ENCODE measurements around the gene JAG1. TPM values are rescaled to one million over a fixed set of nuclear protein-coding genes. Genes with fewer than 3 reads are reported as not detected.

JAG1 gene
- total and polyA plus RNA-seq, 2 of the 4 experiments (the other 2 are of a cell fraction) = 10.2 to 22.6 TPM

GRCh38 chr20:10657453-10657852 lies 16.3 kb downstream of the JAG1 start:
- Histone ChIP-seq H3K36me3 (ENCODE audit: control insufficient read depth, insufficient read depth, low read length) (peaks cover 67% of the 10 kb centered on the region), H4K8ac (ENCODE audit: low read depth in 2 of 2, low read length in 2 of 2) (no peak overlapping the region), H3K9ac (ENCODE audit: low read depth, low read length) (no peak overlapping the region), H3K9me1 (ENCODE audit: insufficient read depth, low read length) (peaks cover 30% of the 10 kb centered on the region; the same call in 1 of the 2 replicates), H2AK5ac (ENCODE audit: low read depth, low read length) (no peak overlapping the region), H3K4me2 (ENCODE audit: low read depth, low read length) (no peak overlapping the region), H3K79me1 (ENCODE audit: low read depth in 1 of 2, low read length in 2 of 2) (peaks cover 18 to 61% of the 10 kb centered on the region in 2 experiments; a peak in 3 of 4 replicates), H4K20me1 (ENCODE audit: insufficient read depth, low read length) (peaks cover 26% of the 10 kb centered on the region; the same call in 1 of the 2 replicates), H3K18ac (ENCODE audit: low read depth, low read length) (no peak overlapping the region), H3K4me3 (ENCODE audit: insufficient read depth, low read depth, low read length) (no peak overlapping the region), H3K27me3 (ENCODE audit: control insufficient read depth, insufficient read depth, low read length) (no peaks in the 10 kb centered on the region), H4K5ac (ENCODE audit: low read depth, low read length) (no peak overlapping the region), H3K9me3 (ENCODE audit: control insufficient read depth, insufficient read depth, low read length) (no peaks in the 10 kb centered on the region), H2BK5ac (ENCODE audit: low read depth, low read length, poor library complexity, severe bottlenecking) (no peak overlapping the region), H3K27ac (ENCODE audit: insufficient read depth, low read length) (no peak overlapping the region), H3K14ac (replicated peaks; ENCODE audit: low read depth, low read length) (no peak overlapping the region), H3K4me1 (ENCODE audit: control insufficient read depth, insufficient read depth, low read length) (peaks cover 22% of the 10 kb centered on the region), H2AFZ (replicated peaks; ENCODE audit: low read length, poor library complexity) (no peak overlapping the region), H4K91ac (ENCODE audit: insufficient read depth, low read depth, low read length) (no peak overlapping the region), H2AK9ac (replicated peaks; ENCODE audit: low read depth, low read length, poor library complexity) (no peak overlapping the region), H3K56ac (ENCODE audit: extremely low read depth, insufficient read depth, low read length) (no peak overlapping the region), H2BK120ac (ENCODE audit: low read depth, low read length) (no peak overlapping the region), H3K4ac (ENCODE audit: low read depth, low read length) (no peak overlapping the region), H2BK20ac (ENCODE audit: low read depth, low read length) (no peak overlapping the region), H2BK15ac (ENCODE audit: low read depth, low read length) (no peak overlapping the region), H3K23ac (ENCODE audit: low read depth, low read length) (no peak overlapping the region)
- CTCF ChIA-PET = interaction anchor here (0.5 to 0.6 kb wide), 3 partner anchors 59 to 886 kb away, joined by 3 read pairs; no protein-coding TSS in a partner anchor
- intact Hi-C loops (cut with micrococcal nuclease) = loop anchor here (10.0 kb wide), 2 partner anchors 683 to 1043 kb away; no protein-coding TSS in a partner anchor
- dilution Hi-C loops (cut with HindIII; ENCODE audit: low sequenced_read_pairs, unreplicated experiment) = loop anchor here (25.0 kb wide), 1 partner anchor 880 kb away; no protein-coding TSS in a partner anchor
- DNase-seq (no peak), ATAC-seq (ENCODE audit: low read depth) (no peak)
- TF ChIP-seq NFE2L2 (IDR thresholded peaks at IDR 0.05; ENCODE audit: low read depth, low read length) (no peak), RAD21 (IDR thresholded peaks at IDR 0.05; ENCODE audit: low read length) (no peak), CHD1 (IDR thresholded peaks at IDR 0.05; ENCODE audit: low read depth, low read length) (no peak), RCOR1 (IDR thresholded peaks at IDR 0.05; ENCODE audit: insufficient replicate concordance, low read length) (no peak)
- TF ChIP-seq, protein P1, sequence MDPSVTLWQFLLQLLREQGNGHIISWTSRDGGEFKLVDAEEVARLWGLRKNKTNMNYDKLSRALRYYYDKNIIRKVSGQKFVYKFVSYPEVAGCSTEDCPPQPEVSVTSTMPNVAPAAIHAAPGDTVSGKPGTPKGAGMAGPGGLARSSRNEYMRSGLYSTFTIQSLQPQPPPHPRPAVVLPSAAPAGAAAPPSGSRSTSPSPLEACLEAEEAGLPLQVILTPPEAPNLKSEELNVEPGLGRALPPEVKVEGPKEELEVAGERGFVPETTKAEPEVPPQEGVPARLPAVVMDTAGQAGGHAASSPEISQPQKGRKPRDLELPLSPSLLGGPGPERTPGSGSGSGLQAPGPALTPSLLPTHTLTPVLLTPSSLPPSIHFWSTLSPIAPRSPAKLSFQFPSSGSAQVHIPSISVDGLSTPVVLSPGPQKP (IDR thresholded peaks at IDR 0.05; ENCODE audit: borderline replicate concordance, low read depth, low read length) = no peak
- WGBS, 2 experiments (ENCODE audit: extremely low coverage in 2 of 2, insufficient read length in 1 of 2) = no CpG with 5 or more reads among the region's 1 CpG
- in situ Hi-C loops (cut with MboI; ENCODE audit: low sequenced_read_pairs) = no loop called here
- POLR2A ChIA-PET (ENCODE audit: unreplicated experiment) = no interaction called here
- no TSS peak for BruUV-seq (replicated peaks)

Measured in IMR-90 (cell line).